H1 (cell line): ENCODE results near the gene ZNF33A. TPM values are rescaled to one million over a fixed set of nuclear protein-coding genes. Genes with fewer than 3 reads are reported as not detected.

Source experiments
- CTCF ChIA-PET: fragments of 300-600 bp; sonication (Branson Sonifier 250); formaldehyde crosslinking; loops from one replicate; lab custom pipeline; 2021; ENCODE audit not compliant: partially characterized antibody; lab: Charles Lee
- POLR2A ChIA-PET: fragments of 300-600 bp; sonication (Branson Sonifier 250); formaldehyde crosslinking; loops from one replicate; lab custom pipeline; 2021; ENCODE audit warnings: inconsistent platforms; ENCODE audit not compliant: partially characterized antibody; lab: Charles Lee
- DNase-seq, 2 experiments: peaks; one replicate each; pipeline versions ENCODE4 v3.0.0 to v3.0.0-alpha.2; 2010 to 2022; ENCODE audit warnings: low spot score in 2 of 2, low read depth in 1 of 2, mixed read lengths in 1 of 2
- FAIRE-seq: peaks from 2 replicates; lab custom pipeline; 2011; peaks lifted over from hg19 to GRCh38; lab: Jason Lieb, UNC
- H2AFZ ChIP-seq: 2 replicates; pipeline ENCODE4 v1.8.1; 2012; ENCODE audit warnings: low read length, inconsistent platforms
- H2AK5ac ChIP-seq: 2 replicates; pipeline ENCODE4 v1.6.1; 2013; ENCODE audit warnings: low read depth, low read length
- H2BK120ac ChIP-seq: replicated peaks from 2 replicates; pipeline ENCODE3; 2013; ENCODE audit warnings: low read depth, low read length, inconsistent platforms
- H2BK12ac ChIP-seq: 2 replicates; pipeline ENCODE4 v1.6.1; 2013; ENCODE audit warnings: low read depth, low read length
- H2BK15ac ChIP-seq: 2 replicates; pipeline ENCODE4 v1.6.1; 2013; ENCODE audit warnings: low read length
- H2BK20ac ChIP-seq: 2 replicates; pipeline ENCODE4 v1.6.1; 2013; ENCODE audit warnings: low read length
- H2BK5ac ChIP-seq: 2 replicates; pipeline ENCODE4 v1.6.1; 2013; ENCODE audit warnings: low read depth, low read length
- H3K14ac ChIP-seq: 2 replicates; pipeline ENCODE4 v1.6.1; 2013; ENCODE audit warnings: inconsistent platforms; ENCODE audit not compliant: insufficient read length
- H3K18ac ChIP-seq: 2 replicates; pipeline ENCODE4 v1.6.1; 2013; ENCODE audit warnings: low read length; ENCODE audit errors: extremely low read depth
- H3K23ac ChIP-seq: 2 replicates; pipeline ENCODE4 v1.6.1; 2013; ENCODE audit warnings: inconsistent platforms; ENCODE audit not compliant: insufficient read length
- H3K23me2 ChIP-seq: 2 replicates; pipeline ENCODE4 v1.6.1; 2013; ENCODE audit warnings: low read depth, low read length
- H3K27ac ChIP-seq: 2 replicates; pipeline ENCODE4 v1.6.1; 2011; ENCODE audit warnings: low read depth, low read length, inconsistent platforms
- H3K27me3 ChIP-seq, 4 experiments: replicated peaks in 1 of 4; 1 replicate in 1 of 4; 2 replicates in 3 of 4; pipeline versions ENCODE4 v1.6.1 to v1.8.1; 2011 to 2013; ENCODE audit warnings: low read length in 3 of 4, mild to moderate bottlenecking in 3 of 4, inconsistent platforms in 2 of 4, mixed read lengths in 2 of 4, moderate library complexity in 1 of 4; ENCODE audit not compliant: control insufficient read depth in 3 of 4, insufficient read depth in 3 of 4; ENCODE audit errors: extremely low read depth in 1 of 4
- H3K36me3 ChIP-seq, 4 experiments: 2 replicates each; pipeline versions ENCODE4 v1.6.1 to v1.8.1; 2011 to 2013; ENCODE audit warnings: mild to moderate bottlenecking in 4 of 4, low read length in 3 of 4, moderate library complexity in 2 of 4, control low read depth in 1 of 4, inconsistent platforms in 1 of 4; ENCODE audit not compliant: insufficient read depth in 4 of 4, control insufficient read depth in 2 of 4
- H3K4ac ChIP-seq: replicated peaks from 2 replicates; pipeline ENCODE3; 2013; ENCODE audit warnings: low read length, low read depth, mixed read lengths, inconsistent platforms; ENCODE audit not compliant: insufficient read length
- H3K4me1 ChIP-seq, 4 experiments: replicated peaks in 1 of 4; 1 replicate in 1 of 4; 2 replicates in 3 of 4; pipeline versions ENCODE4 v1.6.1 to v1.8.1; 2011 to 2013; ENCODE audit warnings: low read length in 3 of 4, inconsistent platforms in 2 of 4, mixed read lengths in 1 of 4; ENCODE audit not compliant: insufficient read depth in 4 of 4, control insufficient read depth in 3 of 4
- H3K4me2 ChIP-seq, 2 experiments: 2 replicates each; pipeline versions ENCODE4 v1.6.1 to v1.8.1; 2011 to 2013; ENCODE audit warnings: low read depth in 2 of 2, low read length in 2 of 2, control low read depth in 1 of 2, inconsistent platforms in 1 of 2, mild to moderate bottlenecking in 1 of 2; ENCODE audit not compliant: insufficient read depth in 1 of 2
- H3K4me3 ChIP-seq, 4 experiments: fragments of 200-600, 300-600 bp in 1 of 4; sonication (generic), shearing (Covaris generic), sonication (Bioruptor Twin) in 1 of 4; 2 replicates each; pipeline versions ENCODE4 v1.5.1 to v1.8.1; 2011 to 2016; ENCODE audit warnings: low read length in 4 of 4, low read depth in 3 of 4, control low read depth in 2 of 4, inconsistent platforms in 2 of 4, mild to moderate bottlenecking in 2 of 4, mixed read lengths in 1 of 4, moderate library complexity in 1 of 4; ENCODE audit not compliant: insufficient read depth in 2 of 4; ENCODE audit errors: extremely low read depth in 1 of 4
- H3K56ac ChIP-seq: replicated peaks from 2 replicates; pipeline ENCODE3; 2013; ENCODE audit warnings: low read depth, mild to moderate bottlenecking, mixed read lengths, low read length, inconsistent platforms; ENCODE audit not compliant: insufficient read length
- H3K79me1 ChIP-seq: 2 replicates; pipeline ENCODE4 v1.6.1; 2013; ENCODE audit warnings: low read depth, low read length, control low read depth
- H3K79me2 ChIP-seq, 2 experiments: 2 replicates each; pipeline versions ENCODE4 v1.6.1 to v1.8.1; 2012 to 2013; ENCODE audit warnings: low read length in 2 of 2, mild to moderate bottlenecking in 2 of 2, inconsistent platforms in 1 of 2; ENCODE audit not compliant: insufficient read depth in 2 of 2, control insufficient read depth in 1 of 2
- H3K9ac ChIP-seq, 4 experiments: replicated peaks in 1 of 4; 1 replicate in 1 of 4; 2 replicates in 3 of 4; pipeline versions ENCODE4 v1.6.1 to v1.8.1; 2011 to 2013; ENCODE audit warnings: low read depth in 3 of 4, low read length in 3 of 4, control low read depth in 2 of 4, mild to moderate bottlenecking in 2 of 4, moderate library complexity in 2 of 4, inconsistent platforms in 1 of 4; ENCODE audit errors: extremely low read depth in 1 of 4
- H3K9me3 ChIP-seq, 2 experiments: 2 replicates each; pipeline versions ENCODE4 v1.6.1 to v1.8.1; 2012 to 2013; ENCODE audit warnings: mild to moderate bottlenecking in 2 of 2, moderate library complexity in 2 of 2, control low read depth in 1 of 2, inconsistent platforms in 1 of 2, low read depth in 1 of 2, low read length in 1 of 2, mixed read lengths in 1 of 2; ENCODE audit not compliant: insufficient read depth in 2 of 2
- H4K20me1 ChIP-seq, 2 experiments: replicated peaks in 1 of 2; 2 replicates each; pipeline versions ENCODE3 to v1.8.1; 2011 to 2013; ENCODE audit warnings: inconsistent platforms in 2 of 2, low read length in 2 of 2, mild to moderate bottlenecking in 1 of 2; ENCODE audit not compliant: insufficient read depth in 2 of 2, control insufficient read depth in 1 of 2
- H4K5ac ChIP-seq: 2 replicates; pipeline ENCODE4 v1.6.1; 2013; ENCODE audit warnings: low read length, low read depth, mixed read lengths, inconsistent platforms; ENCODE audit not compliant: insufficient read length
- H4K8ac ChIP-seq: 2 replicates; pipeline ENCODE4 v1.8.0; 2013; ENCODE audit warnings: mild to moderate bottlenecking, moderate library complexity, low read length, inconsistent platforms; ENCODE audit not compliant: insufficient read depth; ENCODE audit errors: extremely low read depth
- H4K91ac ChIP-seq: replicated peaks from 2 replicates; pipeline ENCODE3; 2013; ENCODE audit warnings: low read length, mixed read lengths, inconsistent platforms; ENCODE audit not compliant: insufficient read length
- BACH1 ChIP-seq: IDR thresholded peaks from 2 replicates; pipeline ENCODE4 v1.6.1; 2012; ENCODE audit warnings: low read length, improper control_type of control experiment
- EZH2 ChIP-seq: fragments of 200-600 bp; sonication (generic); IDR thresholded peaks from 2 replicates; pipeline ENCODE4 v1.7.1; 2012; ENCODE audit warnings: low read depth, mild to moderate bottlenecking, moderate library complexity, low read length, inconsistent platforms; ENCODE audit not compliant: severe bottlenecking
- TAF7 ChIP-seq: optimal IDR thresholded peaks from 2 replicates; pipeline ENCODE3; 2011; ENCODE audit warnings: low read depth, mild to moderate bottlenecking, inconsistent platforms, low read length, moderate library complexity, borderline replicate concordance
- polyA plus RNA-seq, 7 experiments: library from polyadenylated mRNA; depleted of rRNA in 3 of 7; stranded (reverse) in 5 of 7; unstranded in 2 of 7; fragments of >200 nt in 5 of 7; fragments of 200-250 nt in 2 of 7; gene quantifications; 1 replicate in 5 of 7; 2 replicates in 1 of 7; 4 replicates in 1 of 7; pipeline versions ENCODE4 v1.2.1 to v1.2.3, GENCODE V29; 2011 to 2013; ENCODE audit warnings: missing spikeins in 2 of 7, mixed read lengths in 2 of 7
- total RNA-seq: library from RNA; stranded (reverse); fragmentation: NEBNext Ultra II Directional; extraction: Animal tissue kit (Norgen Biotek cat#: 25700); gene quantifications from 2 replicates; pipeline ENCODE4 v1.2.1, GENCODE V29; 2021

Gene ZNF33A
- total and polyA plus RNA-seq, 2 of the 8 experiments (the other 6 are each of a cell fraction or from before 2014, with no cell fraction given), result 6.0 to 48.3 TPM

DNA sequence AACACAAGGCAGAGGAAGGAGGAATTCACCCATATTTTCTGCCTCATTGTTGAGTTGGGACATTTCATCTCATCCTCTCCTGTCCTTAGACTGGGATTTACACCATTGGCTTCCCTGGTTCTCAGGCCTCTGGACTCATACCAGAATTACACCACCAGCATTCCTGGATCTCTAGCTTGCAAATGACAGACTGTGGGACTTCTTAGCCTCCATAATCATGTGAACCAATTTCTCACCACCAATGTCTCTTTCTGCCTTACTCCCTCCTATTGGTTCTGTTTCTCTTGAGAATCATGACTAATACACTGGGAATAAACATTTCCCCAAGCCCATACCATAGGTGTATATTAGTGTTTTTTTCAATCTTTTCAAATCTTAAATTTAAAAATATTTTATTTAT lies 2.9 kb upstream of the ZNF33A start:
- peaks cover 8 to 21% of the 10 kb centered on the region in 2 experiments; a peak in 3 of 4 replicates for H3K9me3 ChIP-seq
- DNase-seq (no peak), FAIRE-seq (no peak)
- no peak overlapping the region for H2BK20ac ChIP-seq
- H3K79me2 ChIP-seq, result peaks cover 0 to 7% of the 10 kb centered on the region in 2 experiments; a peak in 2 of 4 replicates
- no peak overlapping the region for H3K14ac ChIP-seq
- no peak overlapping the region for H3K56ac ChIP-seq
- no peak overlapping the region for H2AK5ac ChIP-seq
- no peak overlapping the region for H3K23ac ChIP-seq
- no peak overlapping the region for H4K8ac ChIP-seq
- H3K27me3 ChIP-seq, result no peaks in the 10 kb centered on the region
- no peak overlapping the region for H3K4me2 ChIP-seq
- no peak overlapping the region for H2BK5ac ChIP-seq
- H2BK12ac ChIP-seq, result no peak overlapping the region
- no peak overlapping the region for H3K27ac ChIP-seq
- no peak overlapping the region for H3K4ac ChIP-seq
- H4K91ac ChIP-seq, result no peak overlapping the region
- CTCF ChIA-PET, result interaction anchor here (1.3 kb wide), 1 partner anchor 31 kb away, joined by 4 read pairs; the partner anchor contains the start of gene ZNF25
- no peak overlapping the region for H3K18ac ChIP-seq
- no peaks in the 10 kb centered on the region for H3K79me1 ChIP-seq
- H2BK120ac ChIP-seq, result no peak overlapping the region
- H3K4me1 ChIP-seq, result no peaks in the 10 kb centered on the region
- H2BK15ac ChIP-seq, result no peak overlapping the region
- H3K4me3 ChIP-seq, result no peak overlapping the region
- no peak overlapping the region for H2AFZ ChIP-seq
- no peaks in the 10 kb centered on the region for H4K20me1 ChIP-seq
- H3K36me3 ChIP-seq, result no peaks in the 10 kb centered on the region
- H4K5ac ChIP-seq, result no peak overlapping the region
- no peak for TF ChIP-seq TAF7
- TF ChIP-seq BACH1, result no peak
- no peak for TF ChIP-seq EZH2
- POLR2A ChIA-PET, result no interaction called here
- peaks cover 2% of the 10 kb centered on the region; the same call in 1 of the 2 replicates for H3K23me2 ChIP-seq
- no peak overlapping the region for H3K9ac ChIP-seq
